Stimulated activated naive CD4-positive, alpha-beta T cell (primary cell): Measurements from ENCODE around the gene CTXND1.
"Not testable (repeated sequence)": the region's sequence is repeated elsewhere in the genome, so short reads cannot be mapped to it uniquely, and the experiment has no call there.

Experiments
- DNase-seq, 6 experiments: peaks; one replicate each; lab custom pipeline; 2025; lab: John Stamatoyannopoulos, UW

The CTXND1 gene

DNA sequence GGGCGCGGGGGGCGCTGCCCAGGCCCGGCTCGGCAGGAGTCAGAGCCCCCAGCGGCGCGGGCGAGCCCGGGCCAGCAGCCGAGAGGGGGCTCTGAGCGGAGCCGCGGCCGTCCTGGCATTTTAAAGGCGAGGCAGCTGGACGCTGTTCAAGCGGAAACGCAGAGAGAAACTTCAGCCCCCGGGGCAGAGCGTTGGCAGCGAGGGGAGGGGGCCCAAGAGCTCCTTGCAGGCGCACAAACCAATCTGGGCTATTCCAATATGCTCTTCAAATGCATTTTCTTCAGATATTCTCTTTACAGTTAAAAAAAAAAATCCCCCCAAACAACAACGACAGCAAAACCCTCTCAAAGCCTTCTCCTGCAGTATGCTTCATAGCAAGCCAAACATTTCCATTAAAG, at the start of gene CTXND1:
CTXND1 (minus strand) TSS at position 93 of the 398 bp plus-strand sequence. CDS start 50,264 bp downstream, outside the sequence.
- no peak for DNase-seq

DNA sequence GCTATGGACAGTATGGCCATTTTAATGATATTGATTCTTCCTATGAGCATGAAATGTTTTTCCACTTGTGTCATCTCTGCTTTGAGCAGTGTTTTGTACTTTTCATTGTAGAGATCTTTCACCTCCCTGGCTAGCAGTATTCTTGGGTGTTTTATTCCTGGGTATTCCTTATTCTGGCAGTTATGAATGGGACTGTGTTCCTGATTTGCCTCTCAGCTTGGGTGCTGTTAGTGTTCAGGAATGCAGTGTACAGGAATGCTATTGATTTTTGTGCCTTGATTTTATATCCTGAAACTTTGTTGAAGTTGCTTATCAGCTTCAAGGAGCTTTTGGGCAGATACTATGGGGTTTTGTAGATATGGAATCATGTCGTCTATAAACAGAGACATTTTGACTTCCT, 49.5 kb upstream of the CTXND1 start:
- no peak for DNase-seq

DNA sequence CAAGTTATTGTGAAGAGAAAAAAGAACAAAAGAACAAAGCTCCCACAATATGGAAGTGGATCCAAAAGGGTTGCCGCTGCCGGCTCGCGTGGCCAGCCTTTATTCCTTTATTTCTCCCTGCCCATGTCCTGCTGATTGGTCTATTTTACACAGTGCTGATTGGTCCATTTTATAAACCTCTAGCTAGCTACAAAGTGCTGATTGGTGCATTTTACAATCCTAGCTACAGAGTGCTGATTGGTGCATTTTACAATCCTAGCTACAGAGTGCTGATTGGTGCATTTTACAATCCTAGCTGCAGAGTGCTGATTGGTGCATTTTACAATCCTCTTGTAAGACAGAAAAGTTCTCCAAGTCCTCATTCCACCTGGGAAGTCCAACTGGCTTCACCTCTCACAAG, 43.8 kb upstream of the CTXND1 start:
- not testable (repeated sequence) for DNase-seq

DNA sequence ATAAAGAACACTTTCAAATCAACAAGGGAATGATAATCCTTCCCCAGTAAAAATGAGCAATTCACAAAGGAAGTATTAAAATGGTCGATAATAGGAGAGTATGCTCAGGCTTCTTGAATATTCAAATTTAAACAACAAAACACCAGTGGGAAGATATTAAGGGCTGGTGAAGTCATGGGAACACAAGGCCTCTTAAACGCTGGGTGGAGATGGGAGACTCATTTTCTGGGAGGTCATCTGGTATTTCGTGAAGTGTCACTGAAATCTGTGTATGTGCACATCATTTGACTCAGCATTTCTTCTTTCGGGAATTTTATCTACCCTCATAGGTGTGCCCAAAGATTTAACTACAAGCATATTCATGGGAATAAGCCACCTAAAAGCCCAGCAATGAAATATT, 40.1 kb upstream of the CTXND1 start:
- no peak for DNase-seq

DNA sequence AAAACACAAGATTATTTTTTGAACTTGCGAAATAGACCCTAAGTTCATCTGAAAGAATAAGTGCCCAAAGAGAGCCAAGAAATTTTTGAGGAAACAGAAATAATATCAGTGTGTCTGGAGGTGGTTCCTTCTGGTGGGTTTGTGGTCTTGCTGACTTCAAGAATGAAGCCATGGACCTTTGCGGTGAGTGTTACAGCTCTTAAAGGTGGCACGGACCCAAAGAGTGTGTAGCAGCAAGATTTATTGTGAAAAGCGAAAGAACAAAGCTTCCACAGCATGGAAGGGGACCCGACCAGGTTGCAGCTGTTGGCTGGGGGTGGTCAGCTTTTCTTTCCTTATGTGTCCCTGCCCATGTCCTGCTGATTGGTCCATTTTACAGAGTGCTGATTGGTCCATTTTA, 38.9 kb upstream of the CTXND1 start:
- DNase-seq: not testable (repeated sequence)

DNA sequence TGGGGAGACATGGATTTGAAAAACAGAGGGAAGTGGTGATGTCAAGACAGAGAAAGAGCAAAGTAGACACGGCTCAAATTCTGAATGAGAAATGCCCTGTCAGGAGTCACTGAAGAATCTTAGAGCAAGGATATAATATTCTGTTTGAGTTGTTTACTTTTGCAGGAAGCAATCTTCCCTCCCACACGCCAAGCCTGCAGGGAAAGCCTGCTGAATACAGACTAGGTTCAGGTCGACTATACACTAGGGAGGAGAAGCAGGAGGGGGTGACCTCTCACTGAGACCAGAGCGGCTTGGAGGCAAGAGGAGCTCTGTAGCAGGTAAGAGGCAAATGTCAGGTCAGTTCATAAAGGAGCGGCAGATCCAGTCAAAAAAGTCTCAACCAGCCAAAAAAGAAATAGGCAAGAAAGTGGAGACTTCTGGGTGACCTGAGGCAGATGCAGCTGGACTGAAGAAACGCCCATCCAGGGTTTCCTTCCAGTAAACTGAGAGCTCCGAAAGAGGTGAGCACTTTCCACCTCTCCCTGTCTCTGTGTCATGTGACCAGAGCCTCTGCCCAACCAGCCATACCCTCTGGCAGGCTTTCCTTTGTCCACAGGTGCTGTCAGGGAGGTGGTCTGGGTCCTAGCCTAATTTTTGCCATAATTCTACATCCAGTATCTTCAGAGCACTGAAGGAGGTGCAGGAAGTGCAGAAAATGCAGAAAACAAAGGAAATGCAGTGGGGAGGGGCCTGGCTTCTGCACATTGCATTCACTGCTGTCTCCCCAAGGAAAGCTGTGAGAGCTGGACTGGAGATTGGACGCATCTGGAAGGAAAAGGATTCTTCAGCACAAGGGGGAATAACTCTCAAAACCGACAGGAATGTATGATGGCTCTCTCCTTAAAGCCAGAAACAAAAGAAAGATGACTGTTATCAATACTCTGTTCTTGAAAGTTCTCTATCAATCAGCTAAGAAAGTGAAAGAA, 37.8 kb upstream of the CTXND1 start:
- DNase-seq: no peak

DNA sequence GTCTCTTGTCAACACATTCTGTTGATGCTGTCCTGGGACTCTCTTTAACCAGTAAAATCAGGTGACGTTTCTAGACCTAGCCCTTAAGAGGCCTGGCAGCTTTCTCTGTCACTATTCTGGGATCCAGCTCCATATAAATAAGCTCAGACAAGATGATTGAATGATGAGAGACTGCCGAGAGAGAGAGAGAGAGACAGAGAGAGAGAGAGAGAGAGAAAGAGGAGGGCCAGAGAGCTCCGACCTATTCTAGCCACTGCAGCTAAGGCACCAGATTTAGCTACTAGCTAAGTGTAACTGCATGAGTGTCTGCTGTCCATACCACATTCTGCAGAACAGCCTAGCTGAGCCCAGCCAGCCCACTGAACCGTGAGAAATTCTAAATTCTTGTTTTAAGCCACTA, 36.1 kb upstream of the CTXND1 start:
- DNase-seq: no peak

DNA sequence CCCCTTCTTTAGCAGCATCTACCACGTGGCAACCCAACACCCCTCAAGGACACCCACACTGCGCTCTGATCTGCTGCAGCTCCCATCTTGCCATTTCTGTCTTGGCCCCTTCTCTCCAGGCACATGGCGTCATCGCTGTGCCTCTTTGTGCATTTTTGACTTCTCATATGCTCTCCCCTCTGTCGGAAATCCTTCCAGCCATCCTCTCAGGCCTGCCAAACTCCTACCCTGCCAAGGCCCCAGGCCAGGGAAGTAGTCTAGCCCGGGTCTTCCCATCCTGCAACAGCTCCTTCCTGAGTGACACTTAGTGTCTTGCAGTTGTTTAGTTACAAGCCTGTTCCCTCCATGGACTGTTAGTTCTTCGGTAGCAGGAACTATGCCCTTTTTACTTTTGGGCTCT, 34.0 kb upstream of the CTXND1 start:
- DNase-seq: no peak

DNA sequence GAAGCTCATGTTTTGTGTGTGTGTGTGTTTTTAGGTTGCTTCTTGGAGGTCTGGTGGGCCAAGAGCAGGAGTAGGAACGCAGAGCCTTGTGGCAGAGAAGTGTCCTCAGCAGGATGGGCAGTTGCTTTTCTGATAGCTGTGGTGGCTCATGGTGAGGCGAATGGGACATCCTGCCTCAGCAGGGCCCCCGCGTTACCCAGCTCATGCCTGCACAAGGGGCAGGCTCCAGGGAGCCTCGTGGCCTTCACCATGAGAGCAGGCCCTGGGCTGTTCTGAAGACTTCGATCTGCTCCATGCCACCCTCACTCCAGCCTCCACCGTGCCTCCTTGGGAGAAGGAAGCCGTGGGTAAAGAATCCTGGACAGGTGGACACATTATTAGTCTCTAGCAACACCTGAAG, 33.4 kb upstream of the CTXND1 start:
- no peak for DNase-seq

DNA sequence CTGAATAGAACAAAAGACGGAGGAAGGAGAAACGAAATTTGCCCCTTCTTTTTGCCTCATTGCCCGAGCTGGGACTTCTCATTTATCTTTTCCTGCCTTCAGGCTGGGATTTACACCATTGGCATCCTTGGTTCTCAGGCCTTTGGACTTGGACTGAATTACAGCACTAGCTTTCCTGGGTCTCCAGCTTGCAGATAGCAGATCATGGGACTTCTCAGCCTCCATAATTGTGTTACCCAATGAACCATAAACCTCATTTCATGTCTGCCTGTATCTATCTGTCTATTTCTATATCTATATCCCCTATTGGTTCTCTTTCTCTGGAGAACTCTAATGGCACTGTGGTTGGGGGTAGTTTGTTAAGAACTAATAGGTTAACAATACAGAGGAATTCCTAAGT, 31.5 kb upstream of the CTXND1 start:
- no peak for DNase-seq

DNA sequence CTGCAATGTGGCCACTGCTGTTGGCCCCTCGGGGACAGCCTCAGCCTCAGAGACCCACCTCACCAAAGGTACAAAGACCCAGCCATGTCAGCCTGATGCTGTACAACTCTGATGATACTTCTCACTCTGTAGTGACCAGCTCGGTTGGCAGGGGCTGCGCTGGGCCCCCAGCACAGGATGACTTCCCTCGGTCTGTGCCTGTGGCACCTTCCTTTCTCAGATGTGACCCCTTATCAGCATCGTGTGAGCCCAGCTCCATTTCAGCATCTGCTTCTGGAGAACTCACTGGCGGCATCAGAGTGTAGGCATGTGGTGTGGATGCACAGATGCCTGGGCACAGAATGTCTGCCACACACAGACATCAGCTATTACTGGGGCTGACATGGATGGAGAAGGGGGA, 25.1 kb upstream of the CTXND1 start:
- no peak for DNase-seq

DNA sequence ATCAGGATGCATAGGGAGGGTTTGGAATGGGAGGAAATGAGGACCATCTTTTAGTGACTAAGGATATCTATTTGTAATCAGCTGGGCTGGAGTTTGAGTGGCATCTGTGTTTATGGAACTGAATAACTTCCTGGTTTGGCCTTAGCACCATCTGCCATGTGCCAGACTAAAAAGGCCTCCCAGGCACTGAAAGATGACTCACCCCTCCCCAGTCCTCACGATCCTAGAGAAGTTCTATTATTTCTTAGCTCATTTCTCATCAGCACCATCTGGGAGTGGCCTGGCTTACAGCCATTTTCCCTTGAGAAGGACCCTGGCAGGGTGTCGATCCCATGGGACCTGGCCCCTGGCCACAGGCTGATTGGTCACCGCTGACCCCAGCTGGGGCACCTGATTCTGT, 23.9 kb upstream of the CTXND1 start:
- no peak for DNase-seq

DNA sequence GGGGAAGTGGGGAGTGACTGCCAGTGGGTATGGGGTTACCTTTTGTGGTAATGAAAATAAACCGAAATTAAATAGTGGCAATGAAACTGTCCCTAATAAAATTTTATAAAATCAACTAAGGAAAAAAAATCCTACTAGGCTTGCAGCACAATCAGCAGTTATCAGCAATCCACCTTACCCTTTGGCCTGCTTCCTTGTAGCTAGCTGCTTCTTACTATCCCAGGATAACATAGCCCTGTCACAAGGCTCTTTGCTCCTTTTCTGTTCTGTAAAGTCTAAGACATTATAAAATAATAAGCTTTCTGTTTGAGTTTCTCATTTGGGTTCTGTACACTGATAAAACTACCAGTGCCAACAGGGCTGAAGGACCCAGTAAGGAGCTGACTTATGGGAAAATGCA, 23.0 kb upstream of the CTXND1 start:
- DNase-seq: no peak

DNA sequence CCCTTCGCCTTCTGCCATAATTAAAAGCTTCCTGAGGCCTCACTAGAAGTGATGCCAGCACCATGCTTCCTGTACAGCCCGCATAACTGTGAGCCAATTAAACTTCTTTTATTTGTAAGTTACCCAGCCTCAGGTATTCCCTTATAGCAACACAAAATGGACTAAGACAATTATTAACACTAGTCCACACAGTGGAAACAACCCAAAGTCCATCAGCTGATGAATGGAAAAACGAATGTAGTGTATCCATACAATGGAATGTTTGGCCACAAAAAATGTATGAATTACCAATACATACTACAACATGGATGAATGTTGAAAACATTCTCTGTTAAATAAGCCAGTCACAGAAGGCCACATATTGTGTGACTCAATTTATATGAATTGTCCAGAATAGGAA, 22.5 kb upstream of the CTXND1 start:
- no peak for DNase-seq

DNA sequence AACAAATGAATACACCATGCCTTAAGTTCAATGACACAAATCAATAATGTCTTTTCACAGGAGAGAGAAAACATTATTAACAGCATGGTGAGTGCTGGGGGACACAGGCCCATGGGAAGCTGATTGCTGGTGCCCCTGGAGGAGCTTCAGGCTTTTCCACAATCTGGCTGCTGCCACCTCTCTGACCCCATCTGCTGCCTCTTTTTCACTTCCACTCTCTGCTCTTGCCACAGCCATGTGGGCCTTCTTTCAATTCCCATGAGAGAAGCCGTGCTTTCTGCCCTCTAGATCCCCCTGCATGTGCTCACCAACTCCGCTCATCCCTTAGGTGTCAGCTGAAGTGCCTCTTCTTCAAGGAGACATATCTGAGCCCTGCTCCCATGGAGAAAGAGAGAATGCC, 21.0 kb upstream of the CTXND1 start:
- DNase-seq: no peak

DNA sequence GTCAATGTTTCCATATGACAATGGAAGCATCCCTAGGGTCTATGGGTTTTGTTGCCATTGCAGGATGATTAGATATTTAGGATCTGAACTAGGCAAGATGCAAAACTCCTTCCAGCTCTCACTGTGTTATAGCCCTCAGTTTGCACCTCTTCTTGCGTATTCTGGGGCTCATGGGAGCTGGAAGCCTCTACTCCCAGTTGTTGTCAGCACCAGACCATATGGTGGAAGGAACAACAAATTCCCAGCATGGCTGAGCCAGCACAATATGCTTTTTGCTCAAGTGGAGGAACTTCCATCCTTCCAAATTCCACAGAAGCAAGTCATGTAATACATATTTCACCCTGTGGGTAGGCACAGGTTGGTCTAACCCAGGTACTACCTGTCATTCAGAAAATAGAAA, 18.5 kb upstream of the CTXND1 start:
- DNase-seq: no peak

DNA sequence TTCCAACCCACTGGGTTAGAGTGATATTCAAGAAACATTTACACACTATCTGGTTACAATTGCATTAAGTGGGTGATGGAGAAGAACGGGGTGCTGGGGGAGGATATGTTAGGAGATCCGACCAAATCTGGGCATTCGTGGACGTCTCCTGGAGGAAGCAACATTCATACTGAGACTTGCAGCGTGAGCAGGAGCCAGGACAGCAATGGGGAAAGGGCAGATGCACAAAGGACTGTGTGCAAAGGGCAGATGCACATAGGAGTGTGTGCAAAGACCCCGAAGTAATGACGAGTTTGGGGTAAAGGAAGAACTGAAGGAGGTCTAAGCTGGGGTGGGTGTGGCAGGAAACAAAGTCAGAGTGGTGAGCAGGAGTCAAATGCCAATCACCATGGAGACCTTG, 16.1 kb upstream of the CTXND1 start:
- DNase-seq: no peak

DNA sequence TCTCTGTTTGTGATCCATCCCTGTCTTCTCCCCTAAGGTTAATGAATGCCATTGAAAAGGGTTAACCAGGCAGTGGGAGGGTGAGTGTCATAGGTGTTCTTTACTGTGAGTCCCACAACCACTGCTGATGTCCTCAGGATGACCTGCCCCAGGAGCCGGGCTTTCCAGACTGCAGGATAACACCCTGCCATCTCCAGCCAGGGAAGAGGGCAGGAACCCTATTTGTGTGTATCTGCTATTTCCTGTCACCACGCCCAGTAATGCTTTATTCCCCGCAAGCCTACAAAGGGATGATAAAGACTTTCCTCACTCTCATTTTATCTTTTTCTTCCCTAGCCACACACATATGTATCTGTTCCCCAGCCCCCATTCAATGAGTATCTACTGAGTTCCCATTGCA, 15.6 kb upstream of the CTXND1 start:
- no peak for DNase-seq

DNA sequence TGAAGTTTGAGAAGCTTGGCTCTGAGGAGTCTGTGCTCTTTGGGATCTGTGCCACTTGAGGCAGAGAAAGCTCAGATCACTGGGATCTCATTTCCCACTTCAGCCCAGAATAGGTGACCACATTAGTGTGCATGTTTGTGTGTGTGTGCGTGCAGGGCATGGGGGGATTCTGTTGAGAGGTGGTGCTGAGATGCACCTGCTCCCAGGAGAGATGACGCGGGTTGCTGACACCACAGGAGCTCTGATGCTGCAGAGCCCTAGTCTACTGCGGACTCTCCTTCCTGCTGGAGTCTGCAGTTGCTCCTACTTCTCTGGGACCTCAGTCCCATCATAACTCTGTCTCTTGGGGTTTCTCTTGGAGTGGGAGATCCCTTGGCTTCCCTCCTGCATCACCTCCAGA, 14.7 kb upstream of the CTXND1 start:
- DNase-seq: no peak

DNA sequence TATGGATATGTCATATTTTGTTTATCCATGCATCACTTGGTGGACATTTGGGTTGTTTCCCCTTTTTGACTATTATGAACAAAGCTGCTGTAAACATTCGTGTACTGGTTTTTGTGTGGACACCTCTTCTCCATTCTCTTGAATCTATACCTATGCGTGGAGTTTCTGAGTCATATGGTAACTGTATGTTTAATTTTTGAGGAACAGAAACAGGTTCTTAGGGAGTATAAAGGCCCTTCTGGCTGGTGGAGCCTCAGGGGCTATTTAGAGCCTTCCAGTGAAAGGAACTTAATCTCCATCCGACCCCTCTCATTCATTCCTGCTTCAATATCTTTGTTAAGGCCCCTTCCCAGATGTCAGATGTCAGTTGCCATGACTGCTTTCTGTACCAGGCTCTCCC, 14.1 kb upstream of the CTXND1 start:
- no peak for DNase-seq

DNA sequence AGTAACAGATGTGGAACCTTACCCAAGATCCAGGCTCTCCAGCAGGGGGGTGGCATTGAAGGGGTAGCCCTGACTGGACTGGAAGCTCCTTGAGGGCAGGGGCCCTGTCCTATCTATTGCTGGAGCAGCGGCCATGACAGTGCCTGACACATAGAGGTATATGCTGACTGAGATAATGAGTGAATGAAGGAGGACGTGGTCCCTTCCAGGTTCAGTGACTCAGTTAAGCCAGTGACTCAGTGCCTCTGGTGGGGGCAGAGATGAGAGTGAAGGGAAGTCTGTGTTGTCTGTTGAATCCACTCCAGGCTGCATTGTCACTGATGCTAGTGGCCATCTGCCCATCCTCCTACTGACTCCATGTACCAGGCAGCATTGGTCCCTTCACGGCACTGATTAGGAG, 13.0 kb upstream of the CTXND1 start:
- no peak for DNase-seq

DNA sequence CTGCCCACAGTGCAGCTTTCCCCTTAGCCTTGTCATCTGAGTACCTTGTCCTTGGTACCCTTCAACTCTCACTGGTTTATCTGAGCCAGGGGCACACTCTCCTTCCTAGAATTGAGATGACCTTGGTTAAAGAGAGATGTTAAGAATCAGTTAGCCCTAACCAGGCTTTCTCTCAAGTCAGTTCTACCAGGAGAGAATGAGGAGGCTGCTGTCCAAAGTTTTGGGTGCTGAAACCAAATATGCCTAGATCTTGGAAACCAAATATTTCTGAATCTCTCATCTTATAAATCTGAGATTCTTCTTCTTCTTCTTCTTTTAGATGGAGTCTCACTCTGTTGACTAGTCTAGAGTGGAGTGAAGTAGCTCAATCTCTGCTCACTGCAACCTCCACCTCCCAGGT, 12.0 kb upstream of the CTXND1 start:
- no peak for DNase-seq

DNA sequence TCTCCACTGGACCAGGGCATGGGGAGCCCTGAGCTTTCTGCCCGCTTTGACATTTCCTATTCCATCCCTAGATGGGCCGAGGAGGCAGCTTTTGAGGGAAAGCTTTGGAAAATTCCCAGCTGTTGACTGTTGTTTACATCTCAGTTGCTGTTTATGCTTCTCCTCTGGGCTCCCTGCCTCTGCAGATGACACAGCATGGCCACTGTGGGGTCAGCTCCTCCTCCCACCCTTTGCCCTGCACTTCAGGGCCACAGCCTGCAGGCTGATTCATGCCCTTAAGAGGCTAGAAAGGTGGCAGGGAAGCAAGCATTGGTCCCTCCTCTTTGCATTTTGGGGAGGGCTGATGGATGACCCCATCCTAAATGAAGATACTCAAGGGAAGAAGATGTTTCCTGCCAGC, 8.5 kb upstream of the CTXND1 start:
- DNase-seq: no peak

DNA sequence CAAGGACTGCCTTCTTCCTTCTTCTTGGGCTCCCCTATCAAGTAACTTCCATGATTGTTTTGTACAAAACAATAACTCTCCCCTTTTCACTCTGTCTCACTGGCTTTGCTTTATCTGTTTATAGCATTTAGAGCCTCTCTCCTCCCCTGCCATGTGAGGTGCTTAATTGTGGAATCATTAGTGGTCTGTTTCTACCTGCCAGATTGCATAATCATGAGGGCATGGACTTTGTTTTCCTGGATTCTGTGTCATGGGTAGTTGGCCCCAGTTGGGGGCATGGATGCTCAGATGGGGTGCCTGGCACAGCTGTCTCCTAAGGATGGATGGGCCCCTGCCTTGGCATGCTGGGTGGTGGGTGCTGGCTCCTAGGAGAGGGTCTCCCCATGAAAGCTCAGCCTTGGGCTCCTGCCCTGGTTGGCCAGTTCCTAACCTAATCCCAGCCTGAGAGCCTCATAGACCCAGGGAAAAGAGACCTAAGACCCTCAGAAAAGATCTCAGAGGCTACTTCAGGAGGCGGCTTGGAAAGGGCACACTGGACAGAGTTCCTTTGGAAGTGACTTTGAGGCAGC, 8.0 kb upstream of the CTXND1 start:
- DNase-seq: no peak
